Upper lobe of left lung (tissue), 4 donors: ENCODE data around the gene GARS1.

Experiments used
- EP300 ChIP-seq, 4 donors: sonication (generic); formaldehyde crosslinking; IDR thresholded peaks; one replicate each; pipeline ENCODE4 v1.5.1; 2017; ENCODE audit warnings: antibody characterized with exemption in 4 of 4, control low read depth in 2 of 4
- POLR2A ChIP-seq, 4 donors: fragments of 450-650 bp; IDR thresholded peaks; one replicate each; pipeline ENCODE4 v1.5.1; 2016 to 2017; ENCODE audit warnings: antibody characterized with exemption in 4 of 4, mild to moderate bottlenecking in 2 of 4
- TF ChIP-seq, protein P1 (sequence below), 6 experiments: fragments of 450-650 bp in 4 of 6; fragments of 200-600 bp in 2 of 6; sonication (generic) in 2 of 6; IDR thresholded peaks; one replicate each; pipeline ENCODE4 v1.5.1; 2016 to 2019; ENCODE audit warnings: antibody characterized with exemption in 6 of 6

DNA sequence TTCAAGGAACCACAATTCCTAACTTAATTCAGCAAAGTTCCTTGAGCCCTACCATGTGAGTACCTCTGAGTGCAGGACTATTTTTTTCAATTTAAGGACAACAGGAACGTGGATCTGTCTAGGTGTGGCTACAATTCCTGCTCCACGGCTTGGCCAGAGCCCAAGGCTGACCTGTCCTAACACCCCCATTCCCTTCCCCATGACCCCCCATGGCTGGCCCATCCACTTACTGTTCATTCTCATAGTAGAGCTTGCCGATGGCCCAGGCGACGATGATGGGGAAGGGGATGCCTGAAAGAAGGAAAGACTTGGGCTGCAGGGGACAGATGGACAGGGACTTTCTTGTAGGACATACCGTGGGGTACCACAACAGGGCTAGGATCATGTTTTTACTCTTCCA is 67.2 kb downstream of the GARS1 start:
- TF ChIP-seq POLR2A (IDR thresholded peaks at IDR 0.05) (no peak), EP300 (IDR thresholded peaks at IDR 0.05) (no peak)
- TF ChIP-seq, protein P1, sequence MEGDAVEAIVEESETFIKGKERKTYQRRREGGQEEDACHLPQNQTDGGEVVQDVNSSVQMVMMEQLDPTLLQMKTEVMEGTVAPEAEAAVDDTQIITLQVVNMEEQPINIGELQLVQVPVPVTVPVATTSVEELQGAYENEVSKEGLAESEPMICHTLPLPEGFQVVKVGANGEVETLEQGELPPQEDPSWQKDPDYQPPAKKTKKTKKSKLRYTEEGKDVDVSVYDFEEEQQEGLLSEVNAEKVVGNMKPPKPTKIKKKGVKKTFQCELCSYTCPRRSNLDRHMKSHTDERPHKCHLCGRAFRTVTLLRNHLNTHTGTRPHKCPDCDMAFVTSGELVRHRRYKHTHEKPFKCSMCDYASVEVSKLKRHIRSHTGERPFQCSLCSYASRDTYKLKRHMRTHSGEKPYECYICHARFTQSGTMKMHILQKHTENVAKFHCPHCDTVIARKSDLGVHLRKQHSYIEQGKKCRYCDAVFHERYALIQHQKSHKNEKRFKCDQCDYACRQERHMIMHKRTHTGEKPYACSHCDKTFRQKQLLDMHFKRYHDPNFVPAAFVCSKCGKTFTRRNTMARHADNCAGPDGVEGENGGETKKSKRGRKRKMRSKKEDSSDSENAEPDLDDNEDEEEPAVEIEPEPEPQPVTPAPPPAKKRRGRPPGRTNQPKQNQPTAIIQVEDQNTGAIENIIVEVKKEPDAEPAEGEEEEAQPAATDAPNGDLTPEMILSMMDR (IDR thresholded peaks at IDR 0.05) = no peak
